Measurements from ENCODE around the gene OXSR1.
A peak's percentile ranks its signal among the peaks of the same experiment; 100 is the strongest.
"Not testable (repeated sequence)": the region's sequence is repeated elsewhere in the genome, so short reads cannot be mapped to it uniquely, and the experiment has no call there.

Gene OXSR1

DNA sequence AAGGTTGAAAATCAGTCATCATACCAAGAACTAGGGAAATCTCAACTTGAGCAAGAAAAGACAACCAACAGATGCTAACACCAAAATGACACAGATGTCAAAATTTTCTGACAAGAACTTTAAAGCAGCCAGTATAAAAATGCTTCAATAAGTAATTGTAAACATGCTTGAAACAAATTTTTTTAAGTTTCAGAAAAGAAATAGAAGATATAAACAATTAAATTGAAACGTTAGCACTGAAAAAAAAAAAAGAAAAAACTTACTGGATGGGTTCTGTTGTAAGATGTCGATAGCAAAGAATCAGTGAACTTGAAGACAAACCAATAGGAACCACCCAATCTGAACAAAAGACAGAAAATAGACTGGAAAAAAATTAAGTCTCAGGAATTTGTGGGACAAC, 18.8 kb upstream of the OXSR1 start:
- DNase-seq, result no peak

DNA sequence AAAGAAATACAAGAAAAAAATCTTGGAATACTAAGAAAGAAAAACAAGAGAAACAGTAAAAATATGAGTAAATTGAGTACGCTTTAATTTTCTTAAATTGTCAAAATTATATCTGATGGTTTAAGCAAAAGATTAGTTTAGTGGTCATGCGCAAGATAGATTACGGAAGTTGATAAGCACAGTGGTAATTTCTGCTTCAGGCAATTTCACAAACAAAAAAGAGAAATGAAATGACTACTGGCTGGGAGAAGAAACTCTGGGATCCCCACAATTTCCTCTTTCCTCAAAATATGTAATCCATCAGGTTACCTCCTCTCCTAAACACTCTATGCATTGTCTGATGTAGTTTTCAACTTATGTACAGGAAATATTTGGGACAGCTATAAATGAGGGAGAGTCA, 17.9 kb upstream of the OXSR1 start:
- DNase-seq, result peak; percentile 93

DNA sequence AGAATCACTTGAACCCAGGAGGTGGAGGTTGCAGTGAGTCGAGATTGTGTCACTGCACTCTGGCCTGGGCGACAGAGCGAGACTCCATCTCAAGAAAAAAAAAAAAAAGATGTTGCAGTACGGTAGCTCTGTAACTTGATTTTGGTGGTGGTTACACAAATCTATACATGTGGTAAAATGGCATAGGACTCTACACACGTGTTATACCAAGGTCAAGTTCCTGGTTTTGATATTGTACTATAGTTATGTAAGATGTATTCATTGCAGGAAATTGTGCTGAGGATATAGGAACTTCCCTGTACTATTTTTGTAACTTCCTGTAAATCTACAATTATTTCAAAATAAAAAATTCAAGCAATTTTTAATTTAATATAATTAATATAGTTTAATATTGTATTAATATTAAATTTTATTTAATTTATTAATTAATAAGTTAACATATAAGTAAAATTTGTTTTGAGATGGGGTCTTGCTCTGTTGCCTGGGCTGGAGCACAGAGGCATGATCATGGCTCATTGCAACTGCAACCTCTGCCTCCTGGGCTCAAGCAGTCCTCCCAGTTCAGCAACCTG, 16.9 kb upstream of the OXSR1 start:
- peak; percentile 93 for DNase-seq

DNA sequence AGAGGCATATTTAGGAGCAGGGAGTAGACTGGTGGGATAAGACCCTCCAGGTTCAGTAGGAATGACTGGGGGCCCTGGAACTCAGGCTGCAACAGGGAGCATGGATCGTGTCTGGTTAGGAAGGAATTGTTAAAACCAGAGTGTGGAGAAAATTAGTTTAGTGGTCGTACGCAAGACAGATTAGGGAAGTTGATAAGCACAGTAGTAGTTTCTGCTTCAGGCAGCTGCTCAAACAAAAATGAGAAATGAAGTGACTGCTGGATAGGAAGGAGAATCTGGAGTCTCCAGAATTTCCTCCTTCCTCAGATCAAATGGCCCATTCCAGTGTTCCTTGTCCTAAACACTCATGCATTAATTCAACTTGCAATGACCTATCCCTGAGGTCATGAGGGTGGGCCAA, 15.6 kb upstream of the OXSR1 start:
- DNase-seq, result peak; percentile 78

DNA sequence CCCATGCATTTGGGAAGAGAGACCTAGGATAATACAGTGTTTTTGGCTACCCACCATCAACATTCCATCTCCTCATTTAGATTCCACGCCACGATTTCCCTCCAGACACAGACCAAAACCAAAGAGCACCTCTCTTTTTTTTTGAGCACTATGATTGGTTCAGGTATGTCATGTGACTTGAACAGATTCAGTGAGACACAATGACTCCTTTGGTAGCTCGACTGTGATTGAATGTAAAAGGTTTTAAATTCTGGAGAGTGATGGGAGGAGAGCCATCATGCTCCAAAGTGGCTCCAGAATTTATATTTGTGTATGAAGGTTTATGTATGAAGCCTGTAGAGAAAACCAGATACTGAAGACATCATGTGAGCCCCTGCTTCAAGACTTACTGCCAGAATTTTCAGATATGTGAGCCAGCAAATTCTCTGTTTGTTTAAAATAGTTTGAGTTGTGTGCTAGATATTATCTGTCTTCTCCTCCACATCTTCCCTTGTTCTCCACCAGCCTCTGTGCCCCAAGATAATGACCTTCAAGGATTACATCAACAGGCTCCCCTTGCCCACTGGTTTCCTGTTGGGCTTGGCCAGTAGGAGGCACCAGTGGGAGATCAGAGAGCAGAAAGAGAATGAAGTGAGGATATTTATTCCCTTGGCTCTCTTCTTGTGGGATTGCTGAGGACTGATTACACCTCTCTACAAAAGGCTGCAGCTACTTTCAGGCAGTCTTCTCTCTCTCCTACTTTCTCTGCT, 14.4 kb upstream of the OXSR1 start:
- no peak for DNase-seq

DNA sequence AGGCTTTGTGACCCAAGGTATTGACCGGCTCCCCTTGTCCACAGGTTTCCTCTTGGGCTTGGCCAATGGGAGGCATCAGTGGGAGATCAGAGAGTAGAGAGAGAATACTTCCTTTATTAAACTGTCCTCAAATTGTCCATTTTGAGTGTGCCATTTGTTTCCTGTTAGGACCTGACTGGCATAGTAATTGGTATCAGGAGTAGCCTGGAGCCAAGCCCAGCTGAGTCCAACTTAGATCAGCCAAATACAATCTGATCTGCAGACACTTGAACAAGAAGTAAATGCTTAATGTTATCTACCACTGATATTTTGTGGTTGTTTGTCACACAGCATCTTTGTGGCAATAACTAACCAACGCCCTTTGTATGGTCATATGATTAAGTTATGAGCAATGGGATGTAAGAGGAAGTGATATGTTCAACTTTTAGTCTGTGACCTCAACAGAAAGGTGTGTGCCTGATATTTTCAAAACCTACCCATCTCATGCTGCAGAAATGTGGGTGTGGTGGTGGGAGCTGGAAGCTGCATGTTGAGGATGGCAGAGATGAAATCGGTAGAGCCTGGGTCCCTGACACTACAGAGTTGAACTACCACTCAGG, 13.6 kb upstream of the OXSR1 start:
- peak; percentile 56 for DNase-seq

DNA sequence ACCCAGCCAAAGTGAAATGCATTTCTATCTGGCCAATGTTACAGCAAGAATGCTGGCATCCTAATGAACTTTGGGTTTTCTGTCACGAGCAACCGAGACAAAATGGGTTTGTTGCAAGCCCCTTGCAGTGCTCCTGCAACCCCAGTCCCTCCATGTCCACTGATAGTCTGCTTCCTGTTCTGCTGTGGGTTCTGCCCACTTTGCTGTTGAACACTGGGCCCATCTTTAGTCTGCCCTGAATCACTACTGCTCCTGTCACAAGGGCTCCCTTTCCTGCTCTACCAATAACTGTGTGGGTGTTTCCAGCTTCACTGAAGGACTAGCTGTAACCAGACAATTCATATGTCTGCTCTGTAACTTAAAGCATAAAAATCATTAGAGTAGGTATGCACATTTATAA, 12.7 kb upstream of the OXSR1 start:
- DNase-seq, result no peak

DNA sequence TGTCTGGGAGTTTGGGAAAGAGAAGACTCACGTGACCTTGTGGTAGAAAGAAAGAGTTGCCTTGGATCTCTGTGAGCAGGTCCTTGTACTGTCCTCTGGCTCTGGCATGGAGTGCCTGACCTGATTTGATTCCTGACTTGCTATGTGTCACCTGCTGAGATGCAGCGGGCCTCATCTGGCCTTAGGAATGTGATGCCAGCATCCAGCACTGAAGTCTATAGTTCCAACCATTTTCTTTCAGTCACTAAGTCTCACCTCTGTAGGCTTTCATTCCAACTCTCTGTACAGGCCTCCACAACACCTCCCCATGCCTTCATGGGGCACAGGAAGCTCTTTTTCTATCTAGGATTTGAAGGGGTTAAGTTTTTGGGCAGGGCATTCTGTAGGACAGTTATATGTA, 12.1 kb upstream of the OXSR1 start:
- no peak for DNase-seq

DNA sequence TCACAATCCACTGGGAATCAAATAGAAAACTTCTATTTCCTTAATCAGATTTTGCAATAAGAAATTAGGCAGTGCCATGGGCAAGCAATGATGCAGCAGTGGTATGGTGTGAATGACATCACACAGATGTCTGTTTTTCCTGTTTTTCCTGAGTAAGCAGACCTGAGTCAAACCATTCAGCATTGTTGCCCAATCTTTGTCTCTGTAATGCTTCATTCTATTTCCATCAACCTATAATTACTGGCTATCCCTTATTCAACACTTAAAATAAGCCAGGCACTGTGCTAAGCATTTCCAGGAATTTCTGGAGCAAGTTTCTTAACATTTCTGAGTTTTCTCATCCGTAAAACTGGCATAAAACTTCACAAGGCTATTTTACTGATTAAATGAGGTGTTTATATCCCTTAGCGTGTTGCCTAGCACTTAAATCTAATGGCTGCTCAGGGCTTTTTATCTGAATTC, 11.3 kb upstream of the OXSR1 start:
- peak; percentile 75 for DNase-seq

DNA sequence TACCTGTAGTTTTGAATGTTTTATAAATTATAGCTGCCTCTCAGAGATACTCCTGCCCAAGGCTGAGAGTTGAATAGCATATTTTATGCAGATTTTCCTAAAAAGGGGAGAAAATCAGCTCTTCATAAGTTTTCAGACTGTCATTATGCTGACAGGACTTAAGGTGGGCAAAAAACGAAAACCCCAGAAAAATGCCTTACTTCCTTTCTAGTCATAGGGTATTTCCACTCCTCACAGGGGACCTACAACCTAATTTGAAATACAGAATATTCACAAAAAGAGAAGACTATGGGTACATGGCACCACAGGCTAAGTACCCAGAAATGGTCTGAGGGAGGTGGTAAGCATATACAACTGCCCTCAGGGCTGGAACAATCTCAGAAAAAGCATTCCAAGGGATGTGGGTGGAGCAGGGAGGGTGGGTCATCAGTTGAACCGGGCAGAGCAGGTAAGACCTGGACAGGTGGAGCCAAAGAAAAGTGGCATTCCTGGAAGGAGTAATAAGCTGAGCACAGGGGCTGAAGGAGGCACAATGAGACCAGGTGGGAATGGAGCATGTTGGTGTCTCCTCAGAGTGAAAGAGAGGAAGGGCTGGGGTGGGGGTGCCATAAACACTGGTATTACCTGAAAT, 10.6 kb upstream of the OXSR1 start:
- DNase-seq, result no peak

DNA sequence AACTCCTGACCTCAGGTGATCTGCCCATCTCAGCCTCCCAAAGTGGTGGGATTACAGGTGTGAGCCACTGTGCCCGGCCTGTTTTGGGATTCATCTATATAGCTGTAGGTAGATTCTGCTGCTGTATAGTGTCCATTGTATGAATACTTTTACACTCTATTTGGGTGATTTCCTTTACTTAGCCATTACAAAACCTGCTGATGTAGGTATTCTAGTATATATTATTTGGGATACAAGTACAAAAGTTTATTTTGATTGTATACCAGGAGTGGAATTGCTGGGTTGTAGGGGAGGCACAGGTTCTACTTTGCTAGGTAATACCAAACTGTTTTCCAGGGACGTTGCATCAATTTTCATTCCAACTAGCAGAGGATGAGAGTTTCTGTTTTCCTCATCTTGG, 9.5 kb upstream of the OXSR1 start:
- no peak for DNase-seq

DNA sequence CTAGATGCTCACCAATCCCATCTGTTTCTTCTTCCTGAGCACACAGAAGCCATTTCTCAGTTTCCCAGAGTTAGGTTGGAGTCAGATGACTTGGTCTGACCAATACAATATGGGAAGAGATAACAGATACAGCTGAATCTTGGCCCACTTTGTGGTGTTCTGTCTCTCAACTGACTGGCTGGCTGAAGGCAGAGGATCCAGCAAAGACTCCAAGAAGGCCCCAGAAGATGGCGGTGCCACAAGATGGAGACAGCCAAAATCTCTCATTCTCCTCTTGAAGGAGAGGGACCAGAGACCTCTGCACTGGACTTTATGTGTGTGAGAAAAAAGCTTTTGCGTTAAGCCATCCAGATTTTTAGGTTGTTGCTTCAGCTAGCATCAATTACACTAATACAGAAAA, 8.2 kb upstream of the OXSR1 start:
- no peak for DNase-seq

DNA sequence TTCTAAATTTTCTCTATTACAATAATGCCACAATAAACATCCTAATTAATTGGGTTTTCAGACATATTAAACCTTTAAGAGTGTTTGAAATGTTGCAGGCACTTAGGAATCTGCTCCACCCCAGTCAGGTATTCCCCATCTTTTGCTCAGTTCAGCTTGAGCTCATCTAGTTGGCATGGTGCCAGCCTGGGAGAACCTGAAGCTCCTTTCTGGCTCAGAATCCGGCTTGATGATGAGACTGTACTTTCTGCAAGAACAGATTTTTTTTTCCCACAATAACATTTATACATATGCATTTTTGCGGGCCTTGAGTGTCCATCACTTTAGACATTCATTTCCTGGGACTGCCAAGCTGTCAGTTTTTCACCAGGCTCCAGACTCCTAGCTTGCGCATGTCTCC, 7.7 kb upstream of the OXSR1 start:
- no peak for DNase-seq

DNA sequence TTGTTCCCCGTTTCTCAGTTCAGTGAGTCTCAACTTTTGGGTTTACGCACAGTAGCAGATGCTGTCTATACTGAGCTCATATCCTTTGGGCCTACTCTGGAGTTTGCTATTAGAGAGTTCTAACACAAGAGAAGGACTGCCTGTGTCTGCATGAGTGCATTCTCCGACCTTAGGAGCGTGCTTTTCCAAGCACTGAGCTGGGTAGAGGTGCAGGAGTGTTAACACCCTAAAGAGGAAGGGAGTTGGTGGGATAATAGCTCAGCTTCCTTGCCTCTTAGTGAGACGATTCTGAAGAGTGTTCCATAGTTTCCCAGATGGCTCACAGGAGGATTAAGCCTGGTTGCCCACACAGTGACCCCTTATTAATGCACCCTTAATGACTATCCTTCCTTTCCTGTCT, 6.9 kb upstream of the OXSR1 start:
- DNase-seq, result peak; percentile 9

DNA sequence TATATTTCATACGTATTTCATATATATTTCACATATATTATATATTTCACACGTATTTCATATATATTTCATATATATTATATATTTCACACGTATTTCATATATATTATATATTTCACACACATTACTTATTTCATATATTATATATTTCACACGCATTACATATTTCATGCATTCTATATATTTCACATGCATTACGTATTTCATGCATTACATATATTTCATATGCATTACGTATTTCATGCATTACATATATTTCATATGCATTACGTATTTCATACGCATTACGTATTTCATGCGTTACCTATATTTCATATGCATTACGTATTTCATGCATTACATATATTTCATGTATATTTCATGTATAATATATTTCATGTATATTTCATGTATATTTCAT, 4.6 kb upstream of the OXSR1 start:
- DNase-seq, result not testable (repeated sequence)

DNA sequence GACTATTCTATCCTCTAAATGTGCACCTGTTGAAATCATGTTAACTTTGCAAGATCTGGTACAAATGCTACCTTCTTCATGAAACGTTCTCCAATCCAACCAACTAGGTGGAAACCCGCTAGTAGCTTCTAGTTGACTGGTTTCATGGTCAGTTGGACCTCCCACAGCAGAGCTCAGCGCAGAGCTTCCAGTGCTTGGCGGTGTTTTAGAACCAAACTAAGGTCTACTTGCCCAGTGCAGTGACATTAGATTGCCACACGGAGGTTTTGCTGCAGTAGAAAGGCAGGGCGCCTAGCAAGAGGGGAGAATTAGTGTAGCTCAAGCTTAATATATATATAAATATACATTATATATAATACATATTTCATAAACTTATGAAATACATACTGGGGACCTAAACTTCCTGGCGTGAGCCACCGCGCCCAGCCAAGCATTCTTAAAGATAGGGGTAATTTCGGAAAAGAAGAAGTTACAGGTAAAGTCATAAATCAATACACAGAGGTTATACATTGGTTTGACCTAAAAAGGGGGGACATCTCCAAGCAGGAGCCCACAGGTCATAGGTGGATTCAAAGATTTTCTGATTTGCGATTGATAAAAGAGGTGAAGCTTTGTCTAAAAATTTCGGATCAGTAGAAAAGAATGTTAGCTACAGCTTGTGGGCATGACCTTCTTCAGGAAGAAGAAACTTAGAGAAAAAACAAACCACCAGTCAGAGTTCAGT, 2.1 kb upstream of the OXSR1 start:
- peak; percentile 41 for DNase-seq

DNA sequence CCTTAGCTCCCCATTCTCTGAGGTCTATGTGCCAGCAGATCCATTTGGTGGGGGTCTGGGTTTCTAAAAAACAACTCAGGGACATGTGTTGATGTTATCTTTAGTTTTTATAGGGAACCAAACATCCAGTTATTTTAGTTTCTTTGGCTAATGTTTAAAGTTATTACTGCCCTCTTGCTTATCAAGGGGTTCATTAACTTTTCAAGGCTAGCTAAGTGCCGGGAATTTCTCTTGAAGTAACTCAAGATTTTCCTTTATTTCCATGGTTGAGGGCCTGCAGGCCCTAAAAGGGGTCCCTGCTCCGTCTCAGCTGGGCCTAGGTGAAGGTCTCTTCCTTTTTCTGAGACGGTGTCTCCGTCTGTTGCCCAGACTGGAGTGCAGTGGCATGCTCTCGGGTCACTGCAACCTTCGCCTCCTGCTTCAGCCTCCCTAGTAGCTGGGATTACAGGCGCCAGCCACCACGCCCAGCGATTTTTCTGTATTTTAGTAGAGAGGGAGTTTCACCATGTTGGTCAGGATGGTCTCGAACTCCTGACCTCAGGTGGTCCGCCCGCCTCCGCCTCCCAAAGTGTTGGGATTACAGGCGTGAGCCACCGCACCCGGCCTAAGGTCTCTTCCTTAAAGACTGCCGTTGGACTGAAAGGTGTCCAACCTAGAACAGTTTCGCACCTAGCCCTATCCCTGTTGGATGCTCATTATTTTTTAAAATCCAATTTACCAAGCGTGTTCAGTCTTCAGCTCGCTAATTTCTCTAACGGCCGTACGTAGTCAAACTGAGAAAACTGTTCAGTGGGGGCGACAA, 1.3 kb upstream of the OXSR1 start:
- DNase-seq, result no peak

DNA sequence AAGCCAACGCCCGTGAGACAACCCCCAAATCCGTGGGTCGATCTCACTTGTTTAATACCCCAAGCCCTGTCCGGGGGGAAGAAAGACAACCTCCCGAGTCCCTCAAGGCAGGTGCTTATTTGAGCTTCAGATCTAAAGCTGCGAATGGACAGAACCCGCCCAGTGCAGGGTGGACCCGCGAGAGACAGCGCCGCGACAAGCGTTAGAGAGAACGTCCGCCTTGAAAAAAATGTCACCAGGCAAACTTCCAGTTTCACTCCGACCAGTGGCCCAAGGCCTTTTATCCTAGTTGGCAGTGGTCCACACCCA, 740 bp upstream of the OXSR1 start:
- no peak for DNase-seq

DNA sequence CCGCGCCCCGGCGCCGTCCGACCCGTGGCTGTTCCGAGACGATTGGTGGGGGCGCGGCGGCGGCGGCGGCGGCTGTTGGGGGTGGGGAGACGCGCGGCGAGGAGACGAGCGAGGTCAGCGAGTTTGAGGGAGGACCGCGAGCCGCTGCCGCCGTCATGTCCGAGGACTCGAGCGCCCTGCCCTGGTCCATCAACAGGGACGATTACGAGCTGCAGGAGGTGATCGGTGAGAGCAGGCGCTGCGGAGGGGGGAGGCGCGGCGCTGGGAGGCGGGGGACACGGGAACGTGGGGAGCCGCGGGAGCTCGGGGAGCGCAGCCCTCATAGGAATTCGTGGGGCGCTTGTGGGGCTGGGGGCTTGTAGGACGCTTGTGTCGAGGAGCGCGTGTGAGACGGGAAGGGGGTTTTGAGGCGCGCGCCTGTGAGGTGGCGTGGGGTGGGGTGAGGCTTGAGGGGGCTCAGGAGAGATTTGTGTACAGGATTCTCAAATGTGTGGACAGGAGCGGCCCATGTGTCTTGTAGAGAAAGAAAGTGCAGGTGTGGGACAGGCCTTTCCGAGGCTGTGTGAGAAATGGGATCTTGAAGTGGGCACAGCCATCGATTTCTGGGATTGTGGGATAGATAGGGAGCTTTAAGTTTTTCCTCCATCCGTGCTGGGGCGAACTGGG, 518 bp downstream of the OXSR1 start:
- DNase-seq, result no peak

DNA sequence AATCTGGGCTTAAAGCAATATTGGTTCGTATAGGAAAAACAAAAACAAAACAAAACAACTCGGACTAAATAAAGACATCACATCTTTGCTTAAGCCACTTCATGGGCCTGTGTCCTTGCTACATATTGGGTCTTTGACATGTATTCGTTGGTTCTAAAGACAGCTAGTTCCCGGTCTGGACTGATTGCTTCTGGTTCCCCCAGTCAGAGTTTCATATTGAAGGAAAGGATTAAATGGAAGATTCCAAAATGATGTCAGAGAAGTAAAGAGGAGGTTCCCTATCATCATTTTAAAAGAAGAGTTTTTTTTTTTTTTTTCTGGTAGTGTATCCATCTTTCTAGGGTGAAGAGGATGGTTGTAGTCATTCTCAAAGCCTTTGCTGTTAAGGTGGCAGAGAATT, 2.3 kb downstream of the OXSR1 start:
- DNase-seq, result no peak

DNA sequence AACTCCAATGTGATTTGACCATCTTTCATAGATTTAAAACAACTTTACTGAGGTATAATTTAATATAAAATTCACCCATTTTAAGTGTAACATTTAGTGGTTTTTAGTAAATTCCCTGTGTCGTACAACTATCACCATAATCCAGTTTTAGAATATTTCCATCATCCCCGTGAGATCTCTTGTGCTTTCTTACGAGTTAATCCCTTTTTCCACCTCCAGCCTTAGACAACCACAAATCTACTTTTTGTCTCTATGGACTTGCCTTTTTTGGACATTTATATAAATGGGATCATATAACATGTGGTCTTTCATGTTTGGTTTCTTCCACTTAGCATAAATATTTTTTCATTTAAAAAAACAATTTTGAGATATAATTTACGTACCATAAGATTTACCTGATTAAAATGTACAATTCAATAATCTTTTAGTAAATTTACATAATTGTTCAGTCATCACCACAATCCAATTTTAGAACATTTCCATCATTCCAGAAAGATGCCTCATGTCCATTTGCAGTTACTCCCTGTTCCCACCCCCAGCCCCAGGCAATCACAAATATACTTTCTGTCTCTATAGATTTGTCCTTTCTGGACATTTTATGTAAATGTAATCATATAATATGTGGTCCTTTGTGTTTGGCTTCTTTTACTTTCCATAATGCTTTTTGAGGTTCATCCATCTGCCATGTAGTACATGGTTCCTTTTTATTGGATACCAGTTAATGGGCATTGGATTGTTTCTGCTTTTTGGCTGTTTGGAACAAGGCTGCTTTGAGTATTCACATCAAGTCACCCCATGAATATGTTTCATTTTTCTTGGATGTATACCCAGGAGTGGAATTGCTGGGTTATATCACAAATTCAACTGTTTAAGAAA, 3.1 kb downstream of the OXSR1 start:
- DNase-seq, result peak; percentile 22

Measured in MV-4-11 (cell line).